Activated naive CD4-positive, alpha-beta T cell treated with anti-CD3 and anti-CD28 coated beads, Interleukin-2, amount 10 ng/mL, durations not matched to agents 7 days and 5 days (primary cell): ENCODE results near the gene ALK.

Experiments used
- CTCF ChIA-PET: fragments of 350-600 bp; sonication (Branson Sonifier 250); formaldehyde crosslinking; loops from one replicate; lab custom pipeline; 2021; ENCODE audit warnings: antibody characterized with exemption; lab: Charles Lee
- DNase-seq: peaks from one replicate; pipeline ENCODE4 v3.0.0-alpha.2; 2020
- H3K27ac Mint-ChIP-seq: one replicate; pipeline ENCODE4 v1.8.0; 2021; ENCODE audit warnings: mild to moderate bottlenecking, moderate library complexity, mixed read lengths
- H3K27me3 Mint-ChIP-seq: one replicate; pipeline ENCODE4 v1.8.0; 2021; ENCODE audit warnings: mild to moderate bottlenecking, mixed read lengths
- H3K36me3 Mint-ChIP-seq: one replicate; pipeline ENCODE4 v1.8.0; 2021; ENCODE audit warnings: mixed read lengths
- H3K4me1 Mint-ChIP-seq: one replicate; pipeline ENCODE4 v1.8.0; 2021; ENCODE audit warnings: mixed read lengths
- H3K4me3 Mint-ChIP-seq: one replicate; pipeline ENCODE4 v1.8.0; 2021; ENCODE audit warnings: mild to moderate bottlenecking, moderate library complexity, mixed read lengths
- H3K9me3 Mint-ChIP-seq: one replicate; pipeline ENCODE4 v1.8.0; 2021; ENCODE audit warnings: mixed read lengths

ALK gene

DNA sequence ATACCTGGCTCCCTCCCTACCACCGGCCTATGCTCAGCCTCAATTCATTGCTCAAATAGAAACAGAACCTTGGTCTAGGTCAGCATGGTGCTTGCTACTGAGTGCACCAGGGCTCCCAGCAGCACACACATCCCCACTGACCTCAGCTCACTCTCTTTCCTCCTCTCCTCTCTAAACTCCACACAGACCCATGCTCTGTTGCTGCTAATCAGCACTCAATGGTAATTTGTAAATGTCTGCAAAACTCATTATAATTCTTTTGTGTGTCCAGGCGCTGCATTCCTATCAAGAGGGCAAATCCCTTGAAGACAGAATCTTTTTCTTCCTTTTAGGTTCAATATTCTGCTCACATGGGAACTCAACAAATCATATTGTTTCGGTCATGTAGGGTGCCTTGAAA lies 424.0 kb downstream of the ALK start:
- CTCF ChIA-PET = no interaction called here
- DNase-seq = no peak
- Mint-ChIP-seq H3K27ac (no peak overlapping the region), H3K9me3 (no peaks in the 10 kb centered on the region), H3K36me3 (no peaks in the 10 kb centered on the region), H3K4me3 (no peak overlapping the region), H3K27me3 (peaks cover 3% of the 10 kb centered on the region), H3K4me1 (no peaks in the 10 kb centered on the region)

DNA sequence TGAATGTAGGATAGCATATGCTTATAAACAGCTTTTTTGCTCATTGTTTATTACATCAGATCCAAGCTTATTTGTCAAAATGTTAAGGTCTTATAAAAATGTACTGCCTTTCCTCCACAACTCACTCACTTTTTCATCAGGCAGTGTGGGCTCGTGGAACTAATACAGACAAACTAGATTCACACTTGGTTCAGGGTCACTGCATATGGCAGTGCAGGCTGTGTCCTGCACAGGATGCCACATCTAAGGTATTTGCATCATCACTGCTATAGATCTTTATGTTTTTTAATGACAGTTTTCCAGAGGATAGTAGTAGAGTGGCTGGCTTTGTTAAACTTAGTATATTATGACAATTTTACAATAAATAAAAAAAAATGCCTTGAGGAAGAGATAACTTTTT lies 425.2 kb downstream of the ALK start:
- Mint-ChIP-seq H3K36me3 (no peaks in the 10 kb centered on the region), H3K4me1 (no peaks in the 10 kb centered on the region), H3K9me3 (no peaks in the 10 kb centered on the region), H3K4me3 (no peak overlapping the region), H3K27me3 (peaks cover 3% of the 10 kb centered on the region), H3K27ac (no peak overlapping the region)
- CTCF ChIA-PET = no interaction called here
- DNase-seq = no peak

DNA sequence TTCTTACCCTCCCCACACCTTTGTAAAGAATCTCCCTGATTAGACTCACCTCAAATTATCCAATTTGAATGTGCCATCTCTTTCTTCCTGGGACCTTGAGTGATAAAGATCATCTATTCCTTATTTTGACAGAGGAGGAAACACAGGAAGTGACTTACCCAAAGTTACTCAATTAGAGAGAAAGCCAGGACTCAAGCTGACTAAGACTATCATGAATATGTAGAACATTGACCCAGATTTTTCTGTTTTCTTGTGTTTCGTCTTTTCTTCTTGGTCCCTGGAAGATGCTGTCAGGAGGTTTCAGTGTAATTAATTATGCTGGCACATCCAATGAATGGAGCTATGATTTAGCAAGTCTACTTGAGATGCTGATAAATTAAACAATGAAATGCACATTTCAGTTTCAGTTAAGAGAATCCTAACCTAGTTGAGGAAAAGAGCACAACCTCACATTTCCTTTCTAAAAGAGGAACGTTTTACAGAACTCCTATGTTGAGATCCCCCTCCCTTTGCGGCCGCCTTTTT lies 425.8 kb downstream of the ALK start:
- no peaks in the 10 kb centered on the region for H3K9me3 Mint-ChIP-seq
- DNase-seq = no peak
- no peaks in the 10 kb centered on the region for H3K36me3 Mint-ChIP-seq
- H3K27me3 Mint-ChIP-seq = peaks cover 3% of the 10 kb centered on the region
- no peak overlapping the region for H3K4me3 Mint-ChIP-seq
- H3K4me1 Mint-ChIP-seq = no peaks in the 10 kb centered on the region
- H3K27ac Mint-ChIP-seq = no peak overlapping the region
- CTCF ChIA-PET = no interaction called here

DNA sequence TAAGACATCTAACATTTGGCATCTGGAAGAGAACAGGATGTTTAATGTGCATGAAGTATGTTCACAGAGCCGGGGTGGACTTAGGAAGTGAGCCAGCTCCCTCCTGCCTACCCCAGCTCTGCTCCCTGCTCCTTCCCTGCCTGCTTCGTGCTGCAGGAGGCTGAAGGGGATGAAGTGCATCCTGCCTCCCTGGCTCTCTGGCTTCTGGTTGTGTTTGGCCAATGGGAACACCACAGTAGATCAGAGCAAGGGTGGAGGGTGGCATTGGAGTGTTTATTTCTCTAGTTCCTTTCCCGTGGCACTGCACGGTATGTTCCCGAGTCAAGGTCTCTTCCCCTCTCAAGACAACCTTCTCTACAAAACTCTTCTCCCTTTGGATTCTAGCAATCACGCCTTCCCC lies 426.3 kb downstream of the ALK start:
- CTCF ChIA-PET = no interaction called here
- H3K36me3 Mint-ChIP-seq = no peaks in the 10 kb centered on the region
- no peak overlapping the region for H3K4me3 Mint-ChIP-seq
- no peak overlapping the region for H3K27ac Mint-ChIP-seq
- peaks cover 3% of the 10 kb centered on the region for H3K27me3 Mint-ChIP-seq
- H3K4me1 Mint-ChIP-seq = no peaks in the 10 kb centered on the region
- DNase-seq = no peak
- no peaks in the 10 kb centered on the region for H3K9me3 Mint-ChIP-seq

DNA sequence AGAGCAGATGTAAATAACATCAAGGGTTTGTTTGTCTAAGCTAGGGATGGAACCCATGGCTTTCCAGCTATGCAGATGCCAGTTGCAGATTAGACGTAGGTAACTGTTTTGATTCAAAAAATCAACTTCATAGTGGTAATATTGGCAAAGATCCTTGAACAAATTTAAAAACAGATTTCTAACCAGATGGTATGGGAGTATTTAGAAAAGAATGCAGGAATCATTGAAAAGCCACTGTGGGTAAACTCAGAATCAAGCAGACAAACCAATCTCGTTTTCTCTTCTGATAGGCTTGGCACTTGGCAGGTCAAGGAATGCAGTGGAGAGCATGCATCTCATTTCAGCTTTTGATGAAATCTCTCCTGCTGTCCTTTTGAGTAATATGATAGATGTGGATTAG lies 428.7 kb downstream of the ALK start:
- CTCF ChIA-PET = no interaction called here
- no peaks in the 10 kb centered on the region for H3K4me1 Mint-ChIP-seq
- no peaks in the 10 kb centered on the region for H3K9me3 Mint-ChIP-seq
- H3K36me3 Mint-ChIP-seq = no peaks in the 10 kb centered on the region
- no peak for DNase-seq
- H3K27me3 Mint-ChIP-seq = peaks cover 3% of the 10 kb centered on the region
- H3K27ac Mint-ChIP-seq = no peak overlapping the region
- no peak overlapping the region for H3K4me3 Mint-ChIP-seq

DNA sequence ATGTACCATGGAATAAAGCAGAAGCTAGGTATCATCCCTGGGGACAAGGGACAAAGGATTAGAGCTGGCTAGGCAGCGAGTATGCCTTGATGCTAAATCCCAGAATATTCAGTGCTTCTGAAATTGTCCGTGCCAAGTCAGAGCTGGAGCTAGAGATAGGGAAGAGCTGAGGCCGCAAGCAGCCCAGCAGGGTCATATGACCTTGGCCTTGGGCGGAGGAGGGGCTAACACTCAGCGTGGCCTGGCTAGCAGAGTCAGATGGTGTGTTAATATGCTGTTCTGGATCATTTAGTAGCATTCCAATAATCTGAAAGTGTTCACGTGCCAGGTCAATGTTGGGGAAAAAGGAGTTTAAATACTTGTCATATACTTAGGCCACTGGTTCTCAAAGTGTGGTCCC lies 431.3 kb downstream of the ALK start:
- no peak overlapping the region for H3K4me3 Mint-ChIP-seq
- H3K36me3 Mint-ChIP-seq = no peaks in the 10 kb centered on the region
- H3K4me1 Mint-ChIP-seq = no peaks in the 10 kb centered on the region
- no peak overlapping the region for H3K27ac Mint-ChIP-seq
- DNase-seq = no peak
- no peaks in the 10 kb centered on the region for H3K9me3 Mint-ChIP-seq
- CTCF ChIA-PET = no interaction called here
- H3K27me3 Mint-ChIP-seq = peaks cover 5% of the 10 kb centered on the region

DNA sequence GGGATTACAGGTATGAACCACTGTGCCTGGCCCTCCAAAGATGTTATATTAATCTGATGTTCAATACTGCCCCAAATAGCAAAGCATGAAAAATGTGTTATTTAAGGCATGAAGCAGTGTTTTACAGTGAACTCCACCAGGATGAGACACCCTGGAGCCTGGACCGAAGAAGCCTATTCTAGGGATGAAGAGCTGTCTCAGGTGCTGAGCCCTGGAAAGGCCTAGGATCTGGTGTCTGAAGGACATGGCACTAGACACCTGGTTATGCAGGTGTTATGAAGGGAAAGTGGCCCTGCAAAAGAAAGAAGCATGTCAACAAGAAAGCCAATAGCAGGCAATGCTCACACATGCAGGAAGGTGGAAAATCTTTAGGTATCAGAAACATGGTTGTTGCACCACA lies 431.8 kb downstream of the ALK start:
- Mint-ChIP-seq H3K27ac (no peak overlapping the region), H3K27me3 (peaks cover 8% of the 10 kb centered on the region), H3K9me3 (no peaks in the 10 kb centered on the region), H3K4me3 (no peak overlapping the region), H3K36me3 (no peaks in the 10 kb centered on the region), H3K4me1 (no peaks in the 10 kb centered on the region)
- DNase-seq = no peak
- CTCF ChIA-PET = no interaction called here

DNA sequence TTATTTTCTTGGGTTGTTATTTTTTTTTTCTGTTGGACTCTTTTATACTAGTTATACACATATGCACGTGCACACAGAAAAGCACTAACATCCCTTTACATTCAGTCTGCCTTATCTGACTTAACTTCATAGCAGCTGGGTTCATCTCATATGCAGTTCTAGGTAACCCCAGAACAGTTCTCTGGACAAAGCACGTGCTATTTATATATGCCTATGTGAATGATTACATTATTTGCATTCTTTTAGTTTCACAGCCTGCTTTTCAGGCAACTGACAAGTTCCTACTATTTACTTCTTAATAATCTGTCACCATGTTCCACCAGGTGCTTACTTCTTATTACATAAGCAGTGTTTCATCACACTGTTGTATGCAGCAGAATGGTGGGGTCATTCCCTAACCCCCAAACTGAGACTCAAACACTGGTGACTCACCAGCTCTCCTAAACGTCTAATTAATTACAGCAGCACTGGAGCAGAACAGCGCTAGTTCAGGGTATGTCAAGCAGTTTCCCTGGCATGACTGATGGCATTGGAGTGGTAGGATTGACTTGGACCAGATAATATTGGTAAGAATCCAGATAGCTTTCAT lies 433.3 kb downstream of the ALK start:
- no peak for DNase-seq

DNA sequence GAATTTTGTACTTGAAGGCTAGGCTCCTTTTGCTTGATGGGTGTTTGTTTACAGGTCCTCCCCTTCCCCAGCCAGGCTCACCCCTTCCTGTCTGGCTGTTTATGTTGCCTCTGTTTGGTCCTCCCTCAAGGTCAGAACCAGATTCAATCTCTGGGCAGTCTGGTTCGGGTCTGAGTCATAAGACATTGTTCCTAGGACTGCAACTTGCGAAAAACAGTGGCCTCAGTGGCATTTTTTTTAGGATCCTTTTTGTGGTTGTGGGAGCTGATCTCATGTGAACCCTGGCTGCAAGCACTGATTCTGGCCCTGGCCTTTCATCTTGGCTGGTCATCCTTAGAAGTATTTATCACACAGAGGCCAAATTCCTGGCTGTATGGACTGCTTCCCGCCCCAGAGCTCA lies 435.8 kb downstream of the ALK start:
- no peak overlapping the region for H3K27ac Mint-ChIP-seq

More for the DNA sequence above, 433.3 kb downstream of the ALK start:
- H3K4me3 Mint-ChIP-seq = no peak overlapping the region
- no peaks in the 10 kb centered on the region for H3K4me1 Mint-ChIP-seq
- H3K9me3 Mint-ChIP-seq = no peaks in the 10 kb centered on the region
- H3K27me3 Mint-ChIP-seq = peaks cover 8% of the 10 kb centered on the region
- CTCF ChIA-PET = interaction anchor here (0.7 kb wide), 1 partner anchor 22 kb away, joined by 6 read pairs; no protein-coding TSS in a partner anchor
- H3K36me3 Mint-ChIP-seq = no peaks in the 10 kb centered on the region
- H3K27ac Mint-ChIP-seq = no peak overlapping the region

DNA sequence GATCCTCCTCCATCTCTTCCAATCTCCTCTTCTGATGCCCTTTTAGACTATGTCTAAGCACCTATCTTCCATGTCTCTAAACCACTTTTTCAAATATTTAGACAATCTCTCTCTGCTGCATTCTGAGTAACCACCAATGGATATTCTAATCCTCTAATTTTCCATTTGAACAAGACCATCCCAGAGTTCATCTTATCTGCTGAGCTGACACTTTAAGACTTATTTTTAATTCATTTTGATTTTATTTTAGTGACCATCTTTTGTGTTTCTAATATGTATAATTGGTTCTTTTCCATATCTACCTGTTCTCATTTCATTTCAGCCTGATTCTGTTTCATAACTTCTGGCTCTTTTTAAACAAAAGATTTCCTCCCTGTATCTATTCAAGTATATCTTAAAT lies 436.3 kb downstream of the ALK start:
- no peak for DNase-seq
- no peaks in the 10 kb centered on the region for H3K4me1 Mint-ChIP-seq
- no peaks in the 10 kb centered on the region for H3K9me3 Mint-ChIP-seq
- CTCF ChIA-PET = no interaction called here
- H3K27ac Mint-ChIP-seq = no peak overlapping the region
- H3K36me3 Mint-ChIP-seq = no peaks in the 10 kb centered on the region
- no peak overlapping the region for H3K4me3 Mint-ChIP-seq
- H3K27me3 Mint-ChIP-seq = peaks cover 14% of the 10 kb centered on the region

More for the DNA sequence above, 435.8 kb downstream of the ALK start:
- CTCF ChIA-PET = no interaction called here
- DNase-seq = no peak
- Mint-ChIP-seq H3K4me3 (no peak overlapping the region), H3K4me1 (no peaks in the 10 kb centered on the region), H3K36me3 (no peaks in the 10 kb centered on the region), H3K9me3 (no peaks in the 10 kb centered on the region), H3K27me3 (peaks cover 11% of the 10 kb centered on the region)

DNA sequence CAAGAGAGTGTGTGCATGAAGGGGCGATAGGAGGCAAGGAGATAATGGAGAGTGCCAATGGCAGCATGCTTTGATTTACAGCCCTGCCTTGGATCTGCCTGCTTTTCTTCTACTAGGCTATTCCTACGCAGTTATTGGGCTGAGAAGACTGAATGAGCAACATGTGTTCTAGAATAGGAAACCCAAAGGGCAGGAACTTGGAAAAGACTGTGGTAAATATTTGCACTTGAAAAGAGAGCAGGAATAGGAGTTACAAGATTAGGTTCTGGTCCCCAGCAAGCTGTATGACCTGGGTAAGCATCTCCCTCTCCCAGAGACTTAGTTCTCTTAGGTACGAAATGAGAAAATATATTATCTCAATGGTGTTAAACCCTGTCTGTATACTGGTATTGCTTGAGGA lies 438.5 kb downstream of the ALK start:
- Mint-ChIP-seq H3K36me3 (no peaks in the 10 kb centered on the region), H3K9me3 (no peaks in the 10 kb centered on the region), H3K27ac (no peak overlapping the region), H3K27me3 (peaks cover 28% of the 10 kb centered on the region), H3K4me3 (no peak overlapping the region), H3K4me1 (no peaks in the 10 kb centered on the region)
- DNase-seq = no peak
- CTCF ChIA-PET = no interaction called here

DNA sequence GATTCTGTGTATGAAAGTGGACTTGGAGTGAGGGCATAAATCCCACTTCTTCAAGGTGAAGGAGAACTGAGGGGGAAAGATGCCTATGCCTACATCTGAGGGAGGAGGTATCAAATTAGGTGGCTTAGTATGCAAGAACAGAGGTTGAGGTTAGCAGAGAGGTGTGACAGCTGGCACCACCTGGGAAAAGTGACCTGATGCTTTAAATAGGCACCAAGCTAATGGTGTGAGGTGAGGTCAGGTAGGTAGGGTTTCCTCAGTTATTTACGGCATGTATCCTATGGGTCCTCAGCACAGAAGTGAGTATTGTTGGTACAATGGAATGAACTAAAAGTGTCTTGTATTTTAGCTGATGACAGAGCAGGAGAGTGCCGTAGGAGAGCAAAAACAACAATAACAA lies 439.0 kb downstream of the ALK start:
- no peak for DNase-seq
- H3K27me3 Mint-ChIP-seq = peaks cover 28% of the 10 kb centered on the region
- no peak overlapping the region for H3K4me3 Mint-ChIP-seq
- no peaks in the 10 kb centered on the region for H3K4me1 Mint-ChIP-seq
- CTCF ChIA-PET = no interaction called here
- no peak overlapping the region for H3K27ac Mint-ChIP-seq
- no peaks in the 10 kb centered on the region for H3K9me3 Mint-ChIP-seq
- H3K36me3 Mint-ChIP-seq = no peaks in the 10 kb centered on the region

DNA sequence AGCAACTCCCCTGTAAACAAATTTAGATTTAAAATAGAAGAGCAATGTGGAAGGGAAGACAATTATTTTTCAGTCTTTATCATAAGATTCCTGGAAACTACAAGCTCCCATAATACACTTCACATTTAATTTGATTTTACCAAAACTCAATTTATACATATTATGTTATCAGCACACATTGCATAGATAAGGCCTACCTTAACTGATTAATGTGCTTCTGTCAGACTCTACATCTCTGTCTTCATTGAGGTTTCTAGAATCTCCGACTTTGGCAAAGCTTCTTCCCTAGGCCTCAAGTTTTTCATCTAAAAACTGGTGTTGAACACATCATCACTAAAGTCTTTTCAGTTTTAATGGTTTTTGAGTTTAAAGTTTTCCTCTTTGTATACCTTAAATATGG lies 440.1 kb downstream of the ALK start:
- Mint-ChIP-seq H3K9me3 (no peaks in the 10 kb centered on the region), H3K27me3 (peaks cover 28% of the 10 kb centered on the region)
- CTCF ChIA-PET = interaction anchor here (0.6 kb wide), 1 partner anchor 107 kb away, joined by 4 read pairs; no protein-coding TSS in a partner anchor

DNA sequence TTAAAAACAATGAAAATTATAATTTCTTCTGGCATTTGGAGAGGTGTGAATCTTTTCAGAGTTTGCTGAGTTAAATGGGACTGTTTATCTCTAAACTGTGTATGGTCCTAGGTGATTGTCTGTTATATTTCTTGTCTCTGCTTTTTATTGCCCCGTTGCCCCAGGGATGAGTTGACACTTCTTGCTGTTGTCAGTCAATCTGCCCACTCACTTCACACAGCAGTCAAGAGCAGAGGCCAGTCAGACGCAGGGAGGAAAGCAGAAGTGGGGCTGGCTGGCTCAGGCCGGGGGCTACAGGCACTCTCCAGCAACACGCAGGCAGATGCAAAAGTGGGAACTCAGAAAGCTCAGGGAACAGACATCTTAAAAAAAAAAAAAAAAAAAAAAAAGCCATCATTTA lies 441.0 kb downstream of the ALK start:
- no peak overlapping the region for H3K4me3 Mint-ChIP-seq
- CTCF ChIA-PET = no interaction called here
- H3K27ac Mint-ChIP-seq = no peak overlapping the region
- no peaks in the 10 kb centered on the region for H3K36me3 Mint-ChIP-seq
- no peaks in the 10 kb centered on the region for H3K9me3 Mint-ChIP-seq
- no peak for DNase-seq
- H3K27me3 Mint-ChIP-seq = peaks cover 24% of the 10 kb centered on the region
- H3K4me1 Mint-ChIP-seq = no peaks in the 10 kb centered on the region

More for the DNA sequence above, 440.1 kb downstream of the ALK start:
- Mint-ChIP-seq H3K4me3 (no peak overlapping the region), H3K27ac (no peak overlapping the region), H3K4me1 (no peaks in the 10 kb centered on the region), H3K36me3 (no peaks in the 10 kb centered on the region)
- DNase-seq = no peak

DNA sequence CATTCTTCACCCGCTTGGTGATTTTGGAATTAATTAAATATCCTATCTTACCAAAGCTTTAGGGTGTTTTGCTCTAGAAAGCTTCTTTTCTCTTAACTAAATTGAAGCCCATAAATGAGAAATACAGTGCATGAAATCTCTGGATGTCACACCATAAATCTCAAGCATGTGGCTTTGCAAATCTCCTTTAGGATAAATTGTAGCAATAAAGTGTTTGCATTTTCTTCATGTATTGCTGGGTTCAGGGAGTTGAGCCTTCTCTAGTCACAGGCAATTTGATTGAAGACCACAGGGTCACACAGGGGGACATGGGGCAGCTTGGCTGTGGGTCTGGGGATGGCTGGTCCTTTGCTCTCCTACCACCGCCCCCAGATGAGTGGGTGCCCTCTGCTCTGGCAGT lies 442.0 kb downstream of the ALK start:
- no peak overlapping the region for H3K27ac Mint-ChIP-seq
- no peaks in the 10 kb centered on the region for H3K4me1 Mint-ChIP-seq
- CTCF ChIA-PET = no interaction called here

More for the DNA sequence above, 442.0 kb downstream of the ALK start:
- Mint-ChIP-seq H3K27me3 (peaks cover 20% of the 10 kb centered on the region), H3K36me3 (no peaks in the 10 kb centered on the region), H3K4me3 (no peak overlapping the region), H3K9me3 (no peaks in the 10 kb centered on the region)
- no peak for DNase-seq
